SIG-M5 (cell line): ENCODE data around the gene TRPC4.

Experiments used
- DNase-seq: peaks from one replicate; lab custom pipeline; 2025; lab: John Stamatoyannopoulos, UW

Gene TRPC4

DNA sequence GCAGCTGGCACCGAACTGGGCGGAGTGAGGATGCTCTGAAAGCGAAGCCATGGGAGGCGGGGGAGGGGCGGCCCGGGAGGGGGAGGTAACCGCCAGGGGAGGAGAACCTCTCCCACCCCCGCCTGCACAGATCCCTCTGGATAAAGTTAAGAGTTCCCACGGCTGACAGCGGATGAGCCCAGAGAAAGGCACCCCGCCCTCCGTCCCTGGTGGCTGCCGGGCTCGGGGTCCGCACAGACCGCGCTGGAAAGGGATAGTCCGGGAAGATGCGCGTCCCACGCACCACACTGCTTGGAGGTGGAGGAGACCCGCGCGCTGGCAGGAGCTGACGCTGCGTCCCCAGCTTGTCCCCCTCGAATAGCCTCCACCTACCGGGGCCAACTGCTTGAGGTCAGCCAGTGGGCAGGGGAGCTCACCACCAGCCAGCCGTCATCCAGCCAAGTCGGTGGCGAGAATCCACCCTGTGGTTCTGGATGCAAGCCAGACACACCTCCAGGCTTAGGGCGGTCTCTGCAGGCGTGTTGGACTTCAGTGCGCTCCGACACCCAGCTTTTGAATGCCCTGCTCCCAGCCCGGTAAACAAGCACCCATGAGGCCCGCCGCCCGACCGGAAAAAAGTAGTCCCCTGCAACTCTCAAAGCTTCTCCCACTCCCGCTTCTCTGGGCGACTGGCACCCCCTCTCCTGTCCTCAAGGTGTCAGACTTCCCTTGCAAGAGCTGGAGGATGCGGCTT lies at the start of gene TRPC4:
TRPC4 (minus strand) TSS at position 17 of the 733 bp plus-strand sequence. CDS start 86,439 bp downstream, outside the sequence.
- no peak for DNase-seq

DNA sequence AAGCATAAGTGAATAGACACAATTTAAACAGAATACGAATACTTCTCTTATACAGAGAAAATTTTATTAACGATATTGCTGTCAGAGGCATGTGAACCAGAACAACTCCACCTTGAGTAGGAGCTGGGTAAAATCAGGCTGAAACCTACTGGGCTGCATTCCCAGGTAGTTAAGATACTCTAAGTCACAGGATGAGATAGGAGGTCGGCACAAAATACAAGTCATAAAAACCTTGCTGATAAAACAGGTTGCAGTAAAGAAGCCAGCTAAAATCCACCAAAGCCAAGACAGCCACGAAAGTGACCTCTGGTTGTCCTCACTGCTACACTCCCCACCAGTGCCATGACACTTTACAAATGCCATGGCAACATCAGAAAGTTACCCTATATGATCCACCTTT lies 49.2 kb upstream of the TRPC4 start:
- no peak for DNase-seq

GRCh38 chr13:37918116-37918714 lies 48.6 kb upstream of the TRPC4 start:
- DNase-seq = no peak

GRCh38 chr13:37914781-37915391 lies 45.3 kb upstream of the TRPC4 start:
- DNase-seq = no peak

GRCh38 chr13:37910790-37911189 lies 41.2 kb upstream of the TRPC4 start:
- DNase-seq = no peak

DNA sequence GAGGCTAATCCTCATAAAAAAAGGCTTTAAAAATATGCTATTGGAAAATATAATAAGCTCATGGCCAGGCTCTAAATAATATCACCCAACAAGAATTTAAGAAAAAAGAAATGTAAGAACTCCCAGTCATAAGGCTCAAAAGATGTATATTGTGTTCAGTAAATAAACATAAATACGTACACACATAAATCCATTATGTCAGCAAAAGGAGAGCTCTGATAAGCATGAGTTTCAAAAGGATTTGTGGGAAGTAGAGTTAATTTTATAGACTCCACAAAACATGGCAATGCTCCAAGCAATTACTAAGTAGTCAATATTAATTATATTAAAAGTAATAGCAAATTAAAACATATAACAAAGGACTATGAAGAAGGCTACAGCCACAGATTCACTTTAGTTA lies 37.3 kb upstream of the TRPC4 start:
- DNase-seq = no peak

DNA sequence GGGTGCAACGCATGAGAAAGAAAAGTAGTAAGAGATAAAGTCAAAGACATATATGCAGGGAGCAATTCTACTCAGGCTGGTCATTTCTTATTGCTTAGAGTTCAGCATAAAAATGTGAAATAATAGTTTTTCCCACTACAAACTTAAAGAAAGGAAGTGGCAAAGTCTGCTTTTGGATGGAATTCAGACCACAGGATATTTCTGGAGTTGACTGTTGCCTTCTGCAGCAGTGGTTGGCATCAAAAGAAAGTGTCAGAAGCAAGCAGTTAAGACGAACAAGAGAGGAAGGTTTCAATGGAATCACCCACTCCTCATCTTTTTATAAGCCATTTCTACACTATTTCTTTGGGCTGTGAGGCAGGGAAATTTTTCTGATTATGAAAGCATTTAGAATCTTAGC lies 36.2 kb upstream of the TRPC4 start:
- no peak for DNase-seq

GRCh38 chr13:37899753-37900152 lies 30.2 kb upstream of the TRPC4 start:
- no peak for DNase-seq

DNA sequence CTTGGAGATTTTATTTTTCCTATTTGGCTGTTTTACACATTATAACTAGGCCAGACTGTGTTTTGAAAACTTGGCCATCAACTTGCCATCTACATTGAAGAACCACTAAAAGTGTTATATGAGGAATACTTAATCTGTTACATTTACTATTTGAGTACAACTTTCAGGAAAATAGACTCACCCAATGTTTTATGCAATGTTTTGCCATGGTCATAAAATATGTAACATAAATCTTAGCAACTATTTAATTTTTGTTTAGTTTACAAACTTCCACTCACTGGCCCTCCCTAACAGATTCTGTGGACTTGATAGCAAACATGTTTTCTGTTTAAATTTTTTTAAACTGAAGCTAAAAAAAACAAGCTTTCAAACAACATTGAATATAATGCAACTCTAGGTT lies 23.7 kb upstream of the TRPC4 start:
- DNase-seq = no peak

GRCh38 chr13:37889820-37890219 lies 20.2 kb upstream of the TRPC4 start:
- no peak for DNase-seq

GRCh38 chr13:37889102-37889501 lies 19.5 kb upstream of the TRPC4 start:
- DNase-seq = no peak

DNA sequence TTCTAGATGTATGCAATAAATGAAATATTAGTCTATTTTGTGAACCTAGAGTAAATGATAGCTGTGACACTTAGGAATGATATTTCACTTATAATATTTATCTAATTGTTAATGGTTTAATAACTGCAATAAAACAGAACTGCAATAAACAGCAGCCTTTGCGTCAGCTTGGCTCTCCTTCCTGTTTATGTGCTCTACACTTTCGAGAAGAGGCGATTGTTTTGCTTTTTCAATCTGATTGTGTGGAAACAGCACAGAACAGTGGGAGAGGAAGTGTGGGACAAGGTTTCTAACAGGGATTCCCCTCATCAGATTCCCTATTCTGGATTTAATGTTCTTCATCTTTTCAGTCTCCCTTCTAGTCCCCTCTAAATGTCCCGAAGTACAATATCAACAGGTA lies 17.3 kb upstream of the TRPC4 start:
- DNase-seq = no peak

- DNase-seq = no peak
Observed at GRCh38 chr13:37884674-37885073, 15.1 kb upstream of the TRPC4 start.

DNA sequence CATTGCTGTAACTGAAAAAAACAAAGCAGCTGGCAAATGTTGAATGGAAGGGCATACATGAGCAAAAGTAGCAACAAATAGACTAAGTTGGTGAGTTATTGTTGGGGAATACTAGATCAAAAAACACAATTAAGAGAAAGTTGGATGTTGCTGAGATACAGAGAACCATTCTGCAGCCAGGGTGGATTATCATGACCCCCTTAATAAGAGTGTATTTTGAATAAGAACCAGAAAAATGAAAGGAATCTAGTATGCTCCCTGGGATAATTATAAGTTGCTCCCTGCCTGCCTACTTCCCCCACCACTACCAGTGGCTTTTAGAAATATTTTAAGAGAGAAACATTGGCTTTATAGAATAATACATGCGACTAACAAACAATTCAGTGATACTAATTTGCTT lies 14.5 kb upstream of the TRPC4 start:
- DNase-seq = no peak

- DNase-seq = no peak
Observed at GRCh38 chr13:37878921-37879320, 9.3 kb upstream of the TRPC4 start.

- no peak for DNase-seq
Observed at GRCh38 chr13:37878496-37878895, 8.9 kb upstream of the TRPC4 start.

- DNase-seq = no peak
Observed at GRCh38 chr13:37870895-37871550, 1.5 kb upstream of the TRPC4 start.

- DNase-seq = no peak
Observed at GRCh38 chr13:37870489-37870845, 895 bp upstream of the TRPC4 start.

GRCh38 chr13:37869506-37869755 lies 141 bp downstream of the TRPC4 start:
- DNase-seq = no peak

DNA sequence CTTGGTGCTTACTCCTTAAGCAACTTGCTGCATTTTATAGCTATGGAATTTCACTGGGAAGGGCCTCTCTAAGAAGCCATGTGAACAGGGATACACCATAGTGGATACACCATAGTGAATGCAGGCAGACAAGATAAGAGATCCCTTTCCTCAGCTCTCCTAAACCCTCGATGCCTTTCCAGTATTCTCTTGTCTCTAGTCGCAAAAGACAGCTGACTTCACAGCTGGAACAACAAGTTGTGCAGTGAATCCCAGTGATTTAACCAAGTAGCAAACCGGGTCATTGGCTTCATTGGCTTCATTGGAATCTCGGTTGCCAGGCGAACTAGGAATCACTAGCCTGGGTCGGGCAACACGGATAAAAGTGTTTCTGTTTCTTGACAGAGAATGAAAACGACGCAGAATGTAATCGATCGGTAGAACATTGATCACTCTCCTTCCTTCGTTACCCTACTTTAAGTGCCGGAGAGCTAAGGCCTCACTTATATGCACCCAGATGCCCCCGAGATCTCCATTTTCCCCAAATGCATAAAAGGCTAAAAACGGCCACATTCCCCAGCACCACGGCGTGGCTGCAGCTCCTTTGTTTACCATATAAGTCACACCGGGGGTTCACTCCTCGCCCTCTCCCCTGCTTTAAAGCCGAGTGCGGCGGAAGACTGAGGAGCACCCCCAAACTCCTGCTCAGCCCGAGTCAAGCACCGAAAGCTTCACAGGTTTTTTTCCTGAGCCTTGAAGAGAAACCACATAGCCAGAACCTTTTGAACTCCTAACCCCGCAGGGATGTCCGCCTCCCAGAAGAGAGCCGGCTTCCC lies 674 bp downstream of the TRPC4 start:
- DNase-seq = no peak

- DNase-seq = no peak
Observed at GRCh38 chr13:37863708-37864107, 5.9 kb downstream of the TRPC4 start.

GRCh38 chr13:37835392-37835791 lies 34.2 kb downstream of the TRPC4 start:
- DNase-seq = no peak

DNA sequence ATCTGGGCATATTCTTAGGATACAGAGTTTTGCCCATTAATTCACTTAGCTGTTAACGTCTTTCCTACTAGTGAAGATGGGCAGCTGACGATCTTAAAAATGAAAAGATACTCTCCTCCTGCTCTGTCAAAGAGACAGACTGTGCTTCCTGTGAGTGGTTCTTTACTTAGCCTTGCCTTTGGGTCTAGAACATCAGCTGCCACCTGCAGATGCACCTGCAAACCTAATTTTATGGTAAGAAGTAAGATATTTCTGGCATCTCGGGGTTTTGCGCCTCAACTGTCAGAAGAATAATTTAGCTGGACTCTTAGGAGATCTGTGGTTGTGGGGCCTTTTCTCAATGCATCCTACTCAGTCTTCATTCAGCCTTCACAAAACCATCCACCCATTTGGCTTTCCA lies 36.2 kb downstream of the TRPC4 start:
- no peak for DNase-seq
